DMS53 treated with DMSO at 0.1 percent for 48 hours (cell line): ENCODE data around the gene MAPKAPK2.

ENCODE experiments used
- DNase-seq: peaks from one replicate; lab custom pipeline; 2025; ENCODE audit not compliant: unreplicated experiment; lab: John Stamatoyannopoulos, UW

Gene MAPKAPK2

DNA sequence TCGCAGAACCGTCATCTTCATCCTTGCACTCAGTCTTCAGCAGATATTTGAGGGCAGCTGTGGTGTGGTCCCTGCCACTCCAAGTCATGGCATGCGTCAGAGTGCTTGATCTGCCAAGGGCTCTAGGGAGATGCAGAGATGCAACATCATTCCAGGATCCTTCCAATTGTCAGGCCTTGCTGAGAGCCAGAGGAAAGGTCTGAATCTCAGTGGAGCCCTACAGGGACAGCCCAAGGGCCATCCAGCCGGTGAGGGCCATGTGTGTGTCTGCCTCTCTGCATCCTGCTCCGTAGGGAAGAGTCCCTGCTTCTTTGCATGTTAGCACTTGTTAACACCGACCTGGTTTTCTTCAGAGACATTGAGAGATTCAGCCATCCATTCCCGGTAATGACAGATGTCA lies 17.6 kb downstream of the MAPKAPK2 start:
- DNase-seq, result no peak

GRCh38 chr1:206702803-206703202 lies 18.1 kb downstream of the MAPKAPK2 start:
- DNase-seq, result no peak

DNA sequence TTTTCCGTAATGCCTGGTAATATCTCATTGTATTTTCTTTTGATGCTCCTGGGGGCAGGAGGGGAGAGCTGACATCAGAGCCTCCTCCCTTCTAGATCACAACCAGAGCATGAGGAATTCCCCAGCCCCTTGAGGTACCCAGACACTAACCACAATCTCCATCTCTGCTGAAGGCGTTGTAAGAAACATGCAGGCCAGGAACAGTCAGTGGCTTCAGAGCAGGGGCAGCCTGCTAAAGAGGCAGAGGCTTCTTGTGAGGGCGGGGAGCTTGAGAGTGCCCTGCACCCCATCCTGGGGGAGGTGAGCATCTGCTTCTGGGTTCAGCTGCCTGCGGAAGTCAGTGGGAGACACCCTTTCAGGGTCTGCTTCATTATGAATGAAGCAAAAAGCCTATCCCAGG lies 19.0 kb downstream of the MAPKAPK2 start:
- no peak for DNase-seq

DNA sequence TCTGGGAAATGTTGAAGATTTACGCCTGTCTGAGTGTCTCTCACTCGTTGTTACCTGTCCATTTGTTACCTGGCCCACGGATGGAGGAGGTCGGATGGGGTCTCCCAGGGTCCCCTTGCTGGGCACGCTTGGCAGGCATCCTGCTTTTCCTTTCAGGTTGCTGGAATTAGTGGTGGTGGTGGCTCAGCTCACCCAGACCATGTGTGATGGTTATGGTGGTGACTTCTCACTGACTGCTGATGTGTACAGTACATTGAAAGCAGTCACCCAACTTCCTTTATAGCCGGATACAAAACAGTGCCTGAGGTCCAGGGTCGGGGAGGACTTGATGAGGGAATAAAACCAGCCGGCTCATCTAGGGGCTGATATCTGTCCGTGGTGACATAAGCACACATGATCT lies 19.5 kb downstream of the MAPKAPK2 start:
- DNase-seq, result no peak

- peak; percentile 84 for DNase-seq
These were observed 20.5 kb downstream of the MAPKAPK2 start for GRCh38 chr1:206705191-206705590.

- no peak for DNase-seq
These were observed 21.1 kb downstream of the MAPKAPK2 start for GRCh38 chr1:206705726-206706297.

DNA sequence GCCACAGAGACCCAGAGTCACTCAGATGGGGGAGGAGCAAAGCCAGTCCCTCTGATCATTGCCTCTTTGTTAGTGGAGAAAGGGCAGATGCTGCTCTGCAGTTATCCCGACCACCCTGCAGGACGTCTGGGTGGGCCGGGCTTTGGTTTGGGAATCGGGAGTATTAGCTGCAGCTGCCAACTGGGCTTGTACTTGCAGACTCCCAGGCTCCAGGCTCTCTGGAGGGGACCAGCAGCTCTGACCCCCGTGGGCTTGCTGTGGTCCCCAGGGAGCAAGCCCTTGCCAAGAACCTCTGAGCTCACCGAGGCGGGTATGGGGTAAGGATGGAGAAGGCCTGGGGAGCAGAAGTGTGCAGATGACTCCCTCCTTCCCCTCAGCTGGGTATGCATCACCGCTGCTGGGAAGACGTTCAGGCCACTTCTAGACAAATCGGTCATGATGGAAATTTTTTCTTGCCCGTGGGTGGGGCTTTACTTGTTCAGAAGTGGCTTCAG lies 21.6 kb downstream of the MAPKAPK2 start:
- no peak for DNase-seq

- no peak for DNase-seq
These were observed 22.2 kb downstream of the MAPKAPK2 start for GRCh38 chr1:206706806-206707366.

GRCh38 chr1:206708058-206708457 lies 23.4 kb downstream of the MAPKAPK2 start:
- DNase-seq, result no peak

GRCh38 chr1:206708882-206709281 lies 24.2 kb downstream of the MAPKAPK2 start:
- DNase-seq, result no peak

- no peak for DNase-seq
These were observed 24.6 kb downstream of the MAPKAPK2 start for GRCh38 chr1:206709322-206709721.

- DNase-seq, result peak; percentile 66
These were observed 25.2 kb downstream of the MAPKAPK2 start for GRCh38 chr1:206709772-206710459.

GRCh38 chr1:206710460-206710823 lies 25.7 kb downstream of the MAPKAPK2 start:
- no peak for DNase-seq

- DNase-seq, result no peak
These were observed 28.4 kb downstream of the MAPKAPK2 start for GRCh38 chr1:206713070-206713469.

- DNase-seq, result no peak
These were observed 29.2 kb downstream of the MAPKAPK2 start for GRCh38 chr1:206713910-206714312.

DNA sequence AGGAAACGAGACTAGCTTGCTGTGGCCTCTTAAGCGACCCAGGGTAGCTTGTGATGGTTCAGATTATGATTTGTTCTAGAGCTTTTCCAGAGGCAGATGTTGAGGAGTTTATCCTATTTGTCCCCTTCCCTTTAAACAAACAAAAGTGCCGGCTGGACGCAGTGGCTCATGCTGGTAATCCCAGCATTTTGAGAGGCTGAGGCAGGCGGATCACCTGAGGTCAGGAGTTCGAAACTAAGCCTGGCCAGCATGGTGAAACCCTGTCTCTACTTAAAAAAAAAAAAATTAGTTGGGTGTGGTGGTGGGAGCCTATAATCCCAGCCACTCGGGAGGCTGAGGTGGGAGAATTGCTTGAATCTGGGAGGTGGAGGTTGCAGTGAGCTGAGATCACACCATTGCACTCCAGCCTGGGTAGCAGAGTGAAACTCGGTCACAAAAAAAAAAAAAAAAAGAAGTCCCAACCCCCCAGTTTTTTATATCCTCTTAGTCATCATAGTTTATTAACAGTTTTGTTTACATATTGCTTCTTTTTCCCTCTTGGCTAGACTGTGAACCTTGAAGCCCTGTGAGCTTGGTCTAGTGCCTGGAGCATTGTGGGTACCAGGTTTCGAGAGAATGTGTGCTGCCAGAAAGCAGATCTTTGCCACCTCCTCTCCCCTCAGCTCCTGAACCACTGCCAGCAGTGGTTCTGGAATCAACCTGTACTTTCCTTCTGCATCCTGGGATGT lies 29.8 kb downstream of the MAPKAPK2 start:
- DNase-seq, result peak; percentile 23

- no peak for DNase-seq
These were observed 30.4 kb downstream of the MAPKAPK2 start for GRCh38 chr1:206715120-206715519.

GRCh38 chr1:206715552-206716158 lies 30.9 kb downstream of the MAPKAPK2 start:
- DNase-seq, result no peak

GRCh38 chr1:206716159-206716869 lies 31.6 kb downstream of the MAPKAPK2 start:
- DNase-seq, result no peak

- no peak for DNase-seq
These were observed 32.4 kb downstream of the MAPKAPK2 start for GRCh38 chr1:206716870-206717673.
